Activated CD4-positive, alpha-beta T cell treated with anti-CD3 and anti-CD28 coated beads, Interleukin-2, amount 50 U/mL, for 48 hours (primary cell): ENCODE measurements around the gene SMC1B.
"Not testable (repeated sequence)": the region's sequence is repeated elsewhere in the genome, so short reads cannot be mapped to it uniquely, and the experiment has no call there.

Experiments
- DNase-seq, 2 experiments: peaks; one replicate each; pipeline ENCODE4 v3.0.0-alpha.2; 2020

SMC1B gene

GRCh38 chr22:45340323-45340722 is 73.1 kb downstream of the SMC1B start:
- DNase-seq = no peak

- no peak for DNase-seq
Measured at GRCh38 chr22:45338795-45339194, 74.6 kb downstream of the SMC1B start.

- DNase-seq = no peak
Measured at GRCh38 chr22:45337536-45337935, 75.9 kb downstream of the SMC1B start.

GRCh38 chr22:45336971-45337431 is 76.4 kb downstream of the SMC1B start:
- no peak for DNase-seq

DNA sequence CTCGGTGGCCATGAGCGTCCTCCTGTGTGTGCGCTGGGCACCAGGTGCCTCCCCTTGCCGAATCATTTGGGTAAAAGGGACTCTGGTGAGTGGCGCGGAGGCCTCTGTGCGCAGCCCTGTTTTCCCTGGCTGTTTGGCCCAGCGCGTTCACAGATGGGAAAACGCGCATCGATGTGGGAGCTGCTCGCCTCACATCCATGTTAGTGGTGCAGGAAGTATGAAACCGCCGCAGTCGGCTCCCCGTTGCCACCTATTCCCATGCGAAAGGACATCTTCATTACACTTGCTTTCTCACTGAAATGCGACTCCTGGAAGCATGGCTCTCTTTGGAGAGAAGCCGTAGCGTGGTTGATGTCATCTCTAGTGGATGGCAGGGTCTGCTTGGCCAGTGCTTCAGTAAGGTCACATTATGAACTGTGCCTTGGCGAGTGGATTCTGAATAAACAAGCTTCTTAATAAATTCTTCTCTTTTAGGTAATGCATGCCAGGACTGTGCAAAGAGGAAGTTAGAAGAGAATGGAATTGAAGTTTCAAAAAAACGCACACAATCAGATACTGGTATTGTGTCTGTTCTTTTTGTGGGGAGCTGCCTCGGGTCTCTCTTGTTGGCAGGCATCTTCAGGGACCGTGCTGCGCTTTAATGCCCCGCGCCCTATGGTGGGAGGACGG is 77.4 kb downstream of the SMC1B start:
- no peak for DNase-seq

DNA sequence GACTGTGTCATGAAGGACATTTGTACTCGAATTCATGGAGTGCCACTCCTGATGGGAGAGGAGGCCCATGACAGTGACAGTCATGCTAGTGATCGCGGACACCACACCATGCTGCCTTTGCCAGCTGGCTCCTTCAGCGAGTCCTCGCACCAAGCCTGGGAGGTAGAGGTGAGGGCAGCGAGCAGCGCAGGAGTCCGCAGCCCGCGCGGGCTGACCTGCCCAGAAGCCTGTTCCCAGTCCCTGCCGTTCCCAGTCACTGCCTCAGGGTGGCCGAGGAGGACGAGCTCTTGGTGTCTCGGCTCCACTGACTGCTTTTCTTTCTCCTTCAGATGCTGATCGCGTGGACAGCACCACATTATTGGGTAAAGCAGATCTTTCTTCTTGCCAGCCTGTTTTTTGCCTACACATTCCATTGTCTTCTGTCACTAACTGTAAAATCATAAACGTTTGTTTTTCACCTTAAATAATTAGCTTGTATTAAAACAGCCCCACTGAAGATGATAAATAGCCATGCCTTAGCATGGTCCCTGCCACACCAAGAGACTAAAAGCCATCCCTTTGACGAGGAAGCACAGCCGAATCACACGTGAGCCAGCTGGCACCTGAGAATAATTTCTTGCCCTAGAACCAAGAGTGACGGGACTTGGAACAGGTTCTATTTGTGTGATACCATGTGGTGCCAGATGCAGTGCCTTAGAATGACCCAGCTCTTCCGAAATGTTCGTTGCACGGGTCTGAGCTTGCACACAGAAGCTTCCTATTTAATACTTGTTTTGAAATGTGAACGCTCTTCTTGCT is 78.2 kb downstream of the SMC1B start:
- no peak for DNase-seq

DNA sequence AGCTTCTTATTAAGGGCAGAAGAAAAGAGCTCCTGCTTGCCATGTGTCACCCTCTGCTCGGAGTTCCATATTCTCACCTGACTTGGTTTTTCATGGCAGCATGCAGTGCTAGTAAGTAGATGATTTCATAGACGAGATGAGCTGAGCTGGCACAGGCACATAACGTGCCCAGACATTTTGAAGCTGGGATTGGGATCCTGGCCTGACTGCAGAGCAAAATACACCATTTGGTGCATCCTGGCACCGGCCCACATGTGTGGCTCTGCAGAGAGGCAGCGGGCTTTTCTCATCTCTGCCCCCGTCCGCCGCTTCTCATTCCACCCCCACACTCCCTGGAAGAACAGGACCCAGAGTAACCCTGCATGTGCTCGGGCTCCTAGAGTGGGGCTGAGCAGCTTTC is 78.9 kb downstream of the SMC1B start:
- DNase-seq = no peak

- no peak for DNase-seq
Measured at GRCh38 chr22:45334068-45334467, 79.3 kb downstream of the SMC1B start.

DNA sequence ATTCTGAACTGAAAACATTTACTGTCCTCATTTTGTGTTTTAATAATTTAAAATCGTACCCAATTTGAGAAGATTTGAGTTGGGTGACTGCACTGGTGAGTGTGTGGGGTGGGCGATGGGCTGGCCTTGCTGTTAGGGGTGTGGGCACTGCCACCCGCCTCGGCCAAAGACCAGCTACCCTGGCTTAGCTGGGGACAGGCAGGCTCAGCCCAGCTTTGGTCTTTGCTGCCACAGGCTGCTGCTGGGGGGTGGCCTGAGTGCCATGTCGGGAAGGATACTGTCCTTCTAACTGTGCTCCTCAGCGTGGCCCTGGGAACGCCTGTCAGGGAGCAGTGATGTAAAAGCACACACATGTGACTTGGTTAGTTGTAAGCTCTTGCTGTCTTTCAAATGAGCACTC is 81.4 kb downstream of the SMC1B start:
- no peak for DNase-seq

DNA sequence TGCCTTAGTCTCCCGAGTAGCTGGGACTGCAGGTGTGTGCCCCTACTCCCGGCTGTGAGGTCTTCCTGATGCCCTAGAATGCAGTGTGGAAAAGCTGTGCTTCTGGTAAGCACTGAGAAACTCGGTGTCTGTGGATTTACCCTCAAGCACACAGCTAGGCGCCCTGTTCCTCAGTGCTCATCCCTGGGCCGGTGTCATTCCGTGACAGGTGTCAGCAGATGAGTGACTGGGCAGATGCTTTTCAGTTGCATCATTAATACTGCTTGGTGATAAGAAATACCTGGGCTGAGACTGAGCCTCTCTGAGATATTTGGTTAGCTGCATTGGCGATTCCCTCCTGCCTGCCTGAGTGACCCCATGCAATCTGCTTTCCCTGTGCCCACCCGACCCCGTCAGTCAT is 81.9 kb downstream of the SMC1B start:
- no peak for DNase-seq

GRCh38 chr22:45330548-45330947 is 82.9 kb downstream of the SMC1B start:
- DNase-seq = no peak

- DNase-seq = no peak
Measured at GRCh38 chr22:45329530-45329936, 83.9 kb downstream of the SMC1B start.

- DNase-seq = no peak
Measured at GRCh38 chr22:45328822-45329529, 84.4 kb downstream of the SMC1B start.

DNA sequence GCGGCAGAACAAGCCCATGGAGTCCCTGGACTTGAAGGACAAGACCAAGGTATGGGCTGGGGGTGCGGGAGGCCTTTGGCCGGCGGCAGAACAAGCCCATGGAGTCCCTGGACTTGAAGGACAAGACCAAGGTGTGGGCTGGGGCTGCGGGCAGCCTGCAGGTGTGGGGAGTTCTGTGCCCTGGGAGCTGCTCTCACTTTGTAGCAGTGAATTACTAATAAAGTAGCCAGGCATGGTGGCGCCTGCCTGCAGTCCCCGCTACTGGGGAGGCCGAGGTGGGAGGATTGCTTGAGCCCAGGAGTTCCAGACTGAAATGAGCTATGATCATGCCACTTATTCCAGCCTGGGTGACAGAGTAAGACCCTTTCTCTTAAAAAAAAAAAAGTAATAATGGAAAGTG is 85.1 kb downstream of the SMC1B start:
- DNase-seq = not testable (repeated sequence)

DNA sequence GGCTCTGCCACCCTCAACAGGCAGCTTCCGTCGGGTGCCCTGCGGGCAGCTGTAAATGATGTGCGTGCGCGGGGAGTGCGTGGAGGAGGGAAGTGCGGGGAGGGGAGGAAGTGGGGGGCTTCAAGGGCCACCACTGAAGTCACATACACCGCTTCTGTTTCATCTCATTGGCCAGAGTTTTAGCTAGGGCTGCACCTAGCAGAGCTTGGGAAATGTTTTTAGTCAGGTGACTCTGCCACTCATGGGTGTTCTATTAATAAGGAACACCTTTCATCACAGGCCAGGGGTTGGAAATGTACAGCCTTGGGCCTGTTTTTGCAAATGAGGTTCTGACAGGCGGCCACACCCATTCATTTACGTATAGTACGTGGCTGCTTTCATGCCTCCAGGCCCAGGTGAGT is 89.1 kb downstream of the SMC1B start:
- DNase-seq = no peak

- no peak for DNase-seq
Measured at GRCh38 chr22:45323695-45324094, 89.7 kb downstream of the SMC1B start.

GRCh38 chr22:45322873-45323525 is 90.4 kb downstream of the SMC1B start:
- DNase-seq = no peak

GRCh38 chr22:45321827-45322226 is 91.6 kb downstream of the SMC1B start:
- no peak for DNase-seq

DNA sequence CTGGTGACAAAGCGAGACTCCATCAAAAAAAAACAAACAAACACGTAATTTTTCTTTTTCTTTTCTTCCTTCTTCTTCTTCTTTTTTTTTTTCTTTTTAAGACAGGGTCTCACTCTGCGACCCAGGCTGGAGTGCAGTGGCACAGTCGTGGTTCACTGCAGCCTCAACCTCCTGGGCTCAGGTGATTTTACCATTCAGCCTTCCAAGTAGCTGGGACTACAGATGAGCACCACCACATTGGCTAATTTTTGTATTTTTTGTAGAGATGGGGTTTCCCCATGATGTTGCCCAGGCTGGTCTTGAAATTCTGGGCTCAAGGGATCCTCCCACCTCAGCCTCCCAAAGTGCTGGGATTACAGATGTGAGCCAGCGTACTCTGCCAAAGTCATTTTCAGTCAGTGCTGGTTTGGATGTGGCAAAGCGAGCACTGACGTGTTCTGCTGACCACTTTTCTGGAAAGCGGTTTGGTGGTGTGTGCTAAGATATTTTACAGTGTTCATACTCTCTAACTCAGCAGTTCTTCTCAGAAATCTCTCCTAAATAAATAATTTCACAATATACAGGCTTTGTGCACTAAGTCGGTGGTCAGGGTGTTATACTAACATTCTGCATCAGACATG is 92.9 kb downstream of the SMC1B start:
- no peak for DNase-seq

GRCh38 chr22:45319324-45319685 is 94.1 kb downstream of the SMC1B start:
- DNase-seq = no peak

GRCh38 chr22:45318558-45319323 is 94.7 kb downstream of the SMC1B start:
- DNase-seq = peak; percentile 34 to 43

DNA sequence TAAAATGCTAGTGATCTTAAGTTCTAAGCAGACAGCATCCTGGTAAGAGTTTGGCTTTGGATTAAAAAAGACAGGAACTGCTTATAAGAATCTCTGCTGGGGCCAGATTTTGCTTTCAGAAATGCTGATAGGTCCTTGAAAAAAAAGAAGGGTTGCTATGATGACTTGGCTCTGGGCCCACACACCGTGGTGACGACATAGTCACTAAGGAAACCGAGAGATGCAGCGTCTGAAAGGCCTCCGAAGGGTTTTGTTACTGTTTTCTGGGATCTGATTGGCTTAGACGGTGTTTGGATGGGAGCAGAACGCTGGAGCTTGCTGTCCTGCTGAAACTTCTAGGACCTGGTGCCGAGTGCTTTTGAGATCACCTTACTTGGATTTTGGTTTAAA is 95.2 kb downstream of the SMC1B start:
- peak; percentile 81 to 88 for DNase-seq
